GM12891 (cell line): ENCODE data around the gene DGCR2.

Experiments used
- POLR2A ChIP-seq: IDR thresholded peaks from 2 replicates; pipeline ENCODE4 v1.6.1; 2011; ENCODE audit warnings: low read depth, low read length, control low read depth
- POLR2AphosphoS5 ChIP-seq: IDR thresholded peaks from 2 replicates; pipeline ENCODE4 v1.6.1; 2011; ENCODE audit warnings: low read depth, low read length, control low read depth
- POU2F2 ChIP-seq: IDR thresholded peaks from 2 replicates; pipeline ENCODE4 v1.6.1; 2011; ENCODE audit warnings: low read depth, mild to moderate bottlenecking, control low read depth, low read length, moderate library complexity
- TAF1 ChIP-seq: IDR thresholded peaks from 2 replicates; pipeline ENCODE4 v1.6.1; 2011; ENCODE audit warnings: low read depth, low read length, control low read depth

DNA sequence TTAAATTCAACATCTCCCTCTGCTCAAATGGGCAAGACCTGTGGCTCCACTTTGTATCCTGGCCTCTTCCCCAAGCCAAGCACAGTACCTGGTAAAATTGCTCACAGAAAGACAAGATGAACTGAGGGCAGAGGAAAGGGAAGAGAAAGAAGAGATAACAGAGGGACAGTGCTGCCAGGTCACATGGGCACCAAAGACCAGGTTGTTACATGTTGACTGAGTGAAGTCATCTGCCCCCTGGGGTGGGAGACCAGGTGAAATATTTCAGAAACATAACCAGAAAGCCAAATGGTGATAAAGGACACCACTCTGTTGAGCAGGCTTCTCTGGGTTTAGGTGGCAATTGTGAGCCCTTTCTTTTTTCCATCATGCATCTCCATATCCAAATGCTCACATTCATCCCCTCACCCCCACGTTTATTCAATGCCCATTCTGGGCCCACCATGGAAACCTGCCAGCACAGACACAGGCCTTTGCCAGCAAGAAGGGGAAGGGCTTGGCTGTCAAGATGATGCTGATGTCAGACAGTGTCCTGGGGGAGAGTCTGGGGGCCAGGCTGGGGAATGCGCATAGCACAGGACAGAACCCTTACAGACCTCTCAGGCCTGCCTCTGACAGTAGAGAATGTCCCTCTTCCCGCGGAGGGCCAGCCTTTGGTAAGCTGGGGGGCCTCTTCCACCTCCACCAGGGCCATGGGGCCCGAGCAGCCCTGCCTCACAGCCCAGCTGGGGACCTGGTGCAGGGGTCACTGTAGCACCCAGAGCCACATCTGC lies 51.6 kb downstream of the DGCR2 start:
- no peak for TF ChIP-seq POLR2AphosphoS5
- no peak for TF ChIP-seq POLR2A
- TF ChIP-seq TAF1: no peak
- TF ChIP-seq POU2F2: no peak
